OCI-LY3 (cell line): ENCODE results near the gene AP2A2.

Experiments used
- EZH2phosphoT487 ChIP-seq: fragments of 200-600 bp; shearing (Covaris generic); IDR thresholded peaks from 2 replicates; pipeline ENCODE4 v1.6.1; 2018; ENCODE audit warnings: antibody characterized with exemption, mixed run types, low read depth
- TF ChIP-seq, protein P1 (sequence below): fragments of 200-600, 300-600 bp; sonication (generic); IDR thresholded peaks from 2 replicates; pipeline ENCODE4 v1.5.1; 2014; ENCODE audit warnings: antibody characterized with exemption, low read length, low read depth

DNA sequence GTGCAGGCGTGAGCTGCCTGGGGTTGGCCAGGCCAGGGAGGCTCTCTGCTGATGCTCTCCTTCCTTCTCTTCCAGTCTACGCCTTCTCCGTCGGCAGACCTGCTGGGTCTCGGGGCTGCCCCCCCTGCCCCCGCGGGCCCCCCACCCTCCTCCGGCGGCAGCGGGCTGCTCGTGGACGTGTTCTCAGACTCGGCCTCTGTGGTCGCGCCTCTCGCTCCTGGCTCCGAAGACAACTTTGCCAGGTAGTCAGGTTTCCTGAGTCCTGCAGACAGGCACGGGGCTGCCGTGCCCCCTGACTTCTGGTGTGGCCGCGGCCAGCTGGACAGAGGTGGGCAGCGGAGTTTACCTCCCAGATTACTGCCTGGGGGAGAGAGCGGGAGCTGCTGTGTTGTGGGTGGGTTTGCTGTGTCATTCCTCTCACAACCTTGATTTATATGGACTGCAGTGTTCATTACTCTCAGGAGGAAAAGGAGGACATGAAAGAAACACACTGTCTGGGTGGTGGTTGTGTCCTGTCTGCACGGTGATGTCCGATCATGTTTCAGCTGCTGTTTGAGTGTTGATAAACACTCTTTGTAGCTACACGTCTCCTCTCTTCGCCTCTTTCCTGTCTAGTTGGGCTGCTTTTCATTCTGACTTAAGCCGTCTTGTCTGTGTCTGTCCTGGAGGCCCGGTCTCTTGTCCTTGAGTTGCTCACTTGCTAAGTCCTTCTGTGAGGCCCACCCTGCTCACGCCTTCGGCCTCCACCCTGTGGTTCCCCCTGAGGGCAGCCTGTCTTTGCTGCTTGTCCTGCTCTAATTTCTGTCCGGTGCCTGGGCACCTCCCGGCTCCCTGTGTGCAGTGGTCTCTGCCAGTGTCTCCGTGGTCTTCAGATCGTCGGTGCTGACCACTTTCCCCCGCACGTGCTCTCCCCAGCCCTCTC lies 74.9 kb downstream of the AP2A2 start:
- TF ChIP-seq, protein P1, sequence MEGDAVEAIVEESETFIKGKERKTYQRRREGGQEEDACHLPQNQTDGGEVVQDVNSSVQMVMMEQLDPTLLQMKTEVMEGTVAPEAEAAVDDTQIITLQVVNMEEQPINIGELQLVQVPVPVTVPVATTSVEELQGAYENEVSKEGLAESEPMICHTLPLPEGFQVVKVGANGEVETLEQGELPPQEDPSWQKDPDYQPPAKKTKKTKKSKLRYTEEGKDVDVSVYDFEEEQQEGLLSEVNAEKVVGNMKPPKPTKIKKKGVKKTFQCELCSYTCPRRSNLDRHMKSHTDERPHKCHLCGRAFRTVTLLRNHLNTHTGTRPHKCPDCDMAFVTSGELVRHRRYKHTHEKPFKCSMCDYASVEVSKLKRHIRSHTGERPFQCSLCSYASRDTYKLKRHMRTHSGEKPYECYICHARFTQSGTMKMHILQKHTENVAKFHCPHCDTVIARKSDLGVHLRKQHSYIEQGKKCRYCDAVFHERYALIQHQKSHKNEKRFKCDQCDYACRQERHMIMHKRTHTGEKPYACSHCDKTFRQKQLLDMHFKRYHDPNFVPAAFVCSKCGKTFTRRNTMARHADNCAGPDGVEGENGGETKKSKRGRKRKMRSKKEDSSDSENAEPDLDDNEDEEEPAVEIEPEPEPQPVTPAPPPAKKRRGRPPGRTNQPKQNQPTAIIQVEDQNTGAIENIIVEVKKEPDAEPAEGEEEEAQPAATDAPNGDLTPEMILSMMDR, result no peak
- TF ChIP-seq EZH2phosphoT487, result no peak
